NCI-H2196 treated with DMSO at 0.1 percent for 48 hours (cell line): ENCODE results near the gene DNAH17.

Experiments
- DNase-seq: peaks from one replicate; lab custom pipeline; 2025; ENCODE audit not compliant: unreplicated experiment; lab: John Stamatoyannopoulos, UW

DNAH17 gene

DNA sequence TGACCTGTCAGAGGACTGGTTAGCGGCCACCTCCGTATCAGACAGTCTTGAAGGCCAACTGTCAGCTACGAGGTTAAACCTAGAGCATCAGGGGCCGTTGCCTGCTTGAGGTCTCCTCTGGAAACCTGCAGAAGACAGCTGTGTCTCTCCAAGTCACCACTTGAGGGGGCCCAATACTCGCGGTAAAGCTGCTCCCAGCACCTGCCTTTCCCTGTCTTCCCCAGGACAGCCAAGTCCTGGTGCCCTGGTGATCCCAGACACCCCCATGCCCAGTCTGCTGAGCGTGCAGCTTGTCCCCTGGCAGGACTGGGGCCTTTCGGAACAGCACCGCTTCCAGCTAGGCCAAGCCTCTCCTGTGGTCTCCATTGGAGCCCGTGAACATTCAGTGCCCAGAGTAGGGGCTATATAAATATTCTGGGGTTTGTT lies 80.1 kb downstream of the DNAH17 start:
- DNase-seq, result peak; percentile 78

GRCh38 chr17:78496311-78496710 lies 80.9 kb downstream of the DNAH17 start:
- DNase-seq, result no peak

GRCh38 chr17:78495634-78496033 lies 81.6 kb downstream of the DNAH17 start:
- no peak for DNase-seq

- DNase-seq, result no peak
Measured at GRCh38 chr17:78494696-78495330, 82.4 kb downstream of the DNAH17 start.

DNA sequence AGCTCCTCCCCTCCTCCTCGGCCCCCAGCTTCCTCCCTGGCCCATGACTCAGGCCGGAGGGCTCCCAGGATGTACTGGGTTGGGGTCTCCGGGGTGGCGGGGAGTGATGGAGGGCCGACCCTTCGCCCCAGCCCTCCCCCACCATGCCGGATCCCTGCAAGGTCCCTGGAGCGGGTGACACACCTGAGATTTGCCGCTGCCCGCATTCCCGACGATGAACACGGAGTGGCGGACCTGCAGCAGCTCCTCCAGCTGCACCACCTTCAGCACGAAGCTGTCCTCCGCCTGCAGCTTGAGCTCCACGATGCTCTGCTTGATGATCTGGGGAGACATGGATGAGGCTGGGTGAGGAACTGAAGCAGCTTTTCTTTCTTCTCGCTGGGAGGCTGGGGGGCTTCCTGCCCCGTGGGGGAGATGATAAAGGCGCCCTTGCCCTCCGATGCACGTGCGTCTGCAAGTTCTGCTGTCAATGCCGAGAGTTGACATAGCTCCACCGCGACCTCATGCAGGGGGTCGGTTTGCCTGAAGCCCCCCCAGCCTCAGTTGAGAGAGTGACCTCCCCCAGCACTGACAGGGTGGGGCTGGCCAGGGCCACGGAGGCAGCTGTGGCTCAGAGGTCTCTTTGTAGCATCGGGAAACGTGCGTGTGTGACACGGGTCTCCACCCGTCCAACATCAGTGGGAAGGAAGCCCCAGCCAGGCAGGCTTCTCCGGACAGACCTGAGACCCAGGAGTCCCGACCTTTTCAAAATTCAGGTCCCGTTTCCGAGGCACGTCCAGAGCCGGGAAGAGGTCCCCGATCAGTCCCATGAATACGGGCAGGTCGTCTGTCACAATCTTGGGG lies 83.1 kb downstream of the DNAH17 start:
- DNase-seq, result no peak

DNA sequence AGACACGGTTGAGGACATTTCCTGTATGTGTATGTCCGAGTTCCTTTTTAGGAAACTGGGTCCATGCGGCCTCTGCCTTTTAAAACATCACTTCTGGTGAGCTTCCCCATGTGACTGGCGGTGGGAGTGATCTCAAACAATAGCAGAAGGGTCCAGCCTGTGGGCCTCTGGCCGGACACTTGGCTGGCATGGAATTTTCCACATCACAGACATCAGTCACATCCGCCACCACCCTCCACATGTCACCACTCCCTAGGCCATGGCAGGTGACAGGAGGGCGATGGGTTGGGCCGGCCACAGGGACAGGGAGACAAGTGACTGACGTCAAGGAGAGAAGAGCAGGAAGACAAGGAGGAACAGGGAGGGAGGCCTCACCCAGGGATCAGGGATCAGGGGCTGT lies 83.7 kb downstream of the DNAH17 start:
- DNase-seq, result no peak

- DNase-seq, result no peak
Measured at GRCh38 chr17:78492116-78492799, 84.9 kb downstream of the DNAH17 start.

DNA sequence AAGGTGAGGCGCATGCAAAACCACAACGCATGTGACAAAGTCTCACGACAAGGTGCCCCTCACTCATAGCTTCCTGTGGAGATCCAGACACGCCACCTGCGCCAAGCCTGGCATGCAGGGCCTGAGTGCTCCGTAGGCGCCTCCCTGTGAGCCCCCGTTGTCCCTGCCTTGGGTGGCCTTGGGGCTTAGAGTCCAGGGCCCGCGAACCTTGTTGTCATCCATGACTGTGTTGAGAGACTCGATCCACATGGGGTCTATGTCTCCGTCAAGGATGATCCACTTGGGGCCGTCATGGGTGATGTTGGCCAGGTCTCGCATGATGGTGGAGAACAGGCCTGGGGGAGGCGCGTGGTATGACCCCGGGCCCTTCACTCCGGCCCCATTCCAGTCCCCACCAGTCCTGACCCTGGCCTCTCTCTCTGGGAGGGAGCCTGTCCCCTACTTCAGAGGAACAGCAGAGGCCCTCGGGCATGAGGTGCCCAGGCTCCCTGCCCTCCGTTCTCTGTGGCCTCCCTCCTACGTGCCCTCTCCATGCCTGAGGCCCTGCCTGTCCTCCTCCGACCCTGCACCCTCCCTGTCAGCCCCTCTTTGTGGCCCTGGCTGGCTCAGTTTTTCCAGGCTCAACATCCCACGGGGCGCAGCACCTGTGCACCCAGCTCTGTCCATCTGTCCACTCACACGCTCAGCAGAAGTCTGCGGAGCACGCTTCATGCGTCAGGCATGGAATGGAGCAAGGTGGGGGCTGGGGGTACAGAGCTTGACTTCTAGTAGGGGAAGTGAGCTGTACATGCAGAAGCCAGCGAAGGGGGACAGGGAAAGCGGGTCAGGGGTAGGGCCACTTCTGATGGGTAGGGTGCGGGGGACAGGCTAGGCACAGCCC lies 85.7 kb downstream of the DNAH17 start:
- no peak for DNase-seq

- no peak for DNase-seq
Measured at GRCh38 chr17:78490673-78491072, 86.5 kb downstream of the DNAH17 start.

DNA sequence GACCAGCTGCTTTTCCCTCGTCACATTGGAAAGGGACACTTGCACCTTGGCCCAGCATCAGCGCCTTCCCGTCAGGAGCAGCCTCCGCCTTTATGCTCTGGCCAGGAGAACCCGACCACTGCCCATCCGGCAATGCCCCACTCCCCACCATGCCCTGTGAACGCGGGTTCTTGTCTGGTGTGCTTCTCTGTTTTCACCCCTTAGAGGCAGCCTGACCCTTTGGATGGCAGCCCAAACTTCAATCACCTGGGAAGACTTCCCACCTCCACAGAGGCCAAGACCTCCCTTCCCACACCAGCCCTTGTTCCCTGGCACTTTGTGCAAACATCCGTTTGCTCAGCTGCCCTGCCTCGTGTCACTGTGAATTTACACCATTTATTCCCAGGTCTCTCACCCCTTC lies 87.0 kb downstream of the DNAH17 start:
- DNase-seq, result no peak

- no peak for DNase-seq
Measured at GRCh38 chr17:78488867-78489634, 88.1 kb downstream of the DNAH17 start.

DNA sequence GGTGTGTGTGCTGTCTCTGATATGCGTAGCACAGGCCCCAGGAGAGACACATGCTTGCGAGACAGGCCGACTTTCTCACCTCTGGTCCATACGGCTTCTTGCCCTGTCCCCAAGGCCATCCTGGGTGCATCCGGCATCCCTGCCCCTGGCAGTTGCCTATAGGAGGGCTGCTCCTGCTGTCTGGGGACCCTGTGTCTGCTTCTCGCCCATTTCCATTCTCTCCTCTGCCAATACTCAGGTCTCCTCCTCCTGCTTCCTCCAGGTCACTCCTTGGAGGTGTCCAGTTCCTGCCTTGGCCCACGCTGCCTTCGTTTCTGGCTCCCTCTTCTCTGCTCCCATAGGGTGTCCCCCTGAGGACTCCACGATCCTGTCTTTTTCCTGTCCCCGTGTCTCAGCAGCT lies 89.0 kb downstream of the DNAH17 start:
- no peak for DNase-seq

DNA sequence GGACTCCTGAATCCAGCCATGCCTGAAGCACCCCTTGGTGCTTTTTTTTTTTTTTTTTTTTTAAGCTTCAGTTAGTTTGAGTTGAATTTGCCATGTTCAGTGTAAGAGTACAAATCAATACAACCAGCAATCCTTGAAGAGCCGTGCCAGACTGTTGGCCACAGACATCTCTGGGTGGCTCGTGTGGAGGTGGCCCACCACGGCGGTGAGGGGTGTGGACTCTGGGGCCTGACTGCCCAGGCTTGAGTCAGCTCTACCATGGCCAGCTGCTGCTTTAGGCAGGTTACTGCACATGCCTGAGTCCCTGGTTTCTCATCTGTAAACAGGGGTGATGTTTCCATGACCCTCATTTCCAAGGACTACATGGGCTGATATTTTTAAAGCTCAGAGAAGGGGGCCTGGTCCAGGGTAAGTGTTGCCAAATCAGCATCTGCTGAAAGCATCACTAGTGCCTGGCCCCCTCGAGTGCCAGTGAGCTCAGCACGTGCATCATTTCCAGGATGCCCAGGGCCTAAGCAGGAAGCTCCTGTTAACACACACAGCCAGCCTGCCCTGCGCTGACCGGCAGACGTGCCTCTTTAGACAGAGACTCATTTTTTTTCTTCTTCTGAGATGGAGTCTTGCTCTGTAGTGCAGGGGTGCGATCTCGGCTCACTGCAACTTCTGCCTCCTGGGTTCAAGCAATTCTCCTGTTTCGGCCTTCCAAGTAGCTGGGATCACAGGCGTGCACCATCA lies 90.1 kb downstream of the DNAH17 start:
- DNase-seq, result no peak

GRCh38 chr17:78486228-78486802 lies 90.9 kb downstream of the DNAH17 start:
- DNase-seq, result no peak

DNA sequence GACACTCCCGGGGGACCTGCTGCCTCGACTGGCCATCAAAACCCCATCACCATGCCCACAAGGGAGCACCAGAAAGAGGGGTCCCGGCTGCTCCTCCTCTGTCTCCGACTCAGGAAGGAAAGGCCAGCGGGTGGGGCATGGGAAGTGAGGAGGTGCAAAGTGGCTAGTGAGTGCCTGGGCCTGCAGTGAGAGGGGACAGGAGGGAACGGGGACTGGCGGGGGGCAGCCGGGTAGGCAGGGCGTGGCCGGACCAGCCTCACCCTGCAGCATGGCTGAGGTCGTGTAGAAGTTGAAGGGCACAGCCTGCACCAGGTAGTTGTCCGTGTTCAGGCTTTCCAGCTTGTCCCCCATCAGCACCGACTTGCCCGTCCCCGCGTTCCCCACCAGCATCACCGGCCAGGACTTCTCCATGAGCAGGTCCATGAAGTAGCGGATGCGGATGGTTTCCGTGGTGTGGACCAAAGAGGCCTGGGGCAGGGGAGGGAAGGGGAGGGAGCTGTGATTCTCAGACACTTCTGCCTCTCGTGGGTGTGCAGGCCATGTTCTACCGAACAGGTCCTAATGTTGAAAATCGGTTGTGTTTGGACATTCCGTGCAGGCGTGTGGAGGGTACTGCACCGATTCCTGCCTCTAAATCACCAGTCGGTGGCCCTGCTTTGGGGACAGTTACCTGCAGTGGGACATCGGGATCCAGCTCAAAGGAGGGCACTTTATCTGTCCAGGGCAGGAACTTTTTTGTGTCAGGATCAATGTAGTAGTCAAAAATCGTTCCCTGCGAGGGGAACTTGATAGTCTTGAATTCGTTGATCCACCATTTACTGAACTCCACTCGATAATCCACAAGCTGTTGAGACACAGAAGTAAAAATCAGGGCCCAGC lies 91.7 kb downstream of the DNAH17 start:
- DNase-seq, result no peak

DNA sequence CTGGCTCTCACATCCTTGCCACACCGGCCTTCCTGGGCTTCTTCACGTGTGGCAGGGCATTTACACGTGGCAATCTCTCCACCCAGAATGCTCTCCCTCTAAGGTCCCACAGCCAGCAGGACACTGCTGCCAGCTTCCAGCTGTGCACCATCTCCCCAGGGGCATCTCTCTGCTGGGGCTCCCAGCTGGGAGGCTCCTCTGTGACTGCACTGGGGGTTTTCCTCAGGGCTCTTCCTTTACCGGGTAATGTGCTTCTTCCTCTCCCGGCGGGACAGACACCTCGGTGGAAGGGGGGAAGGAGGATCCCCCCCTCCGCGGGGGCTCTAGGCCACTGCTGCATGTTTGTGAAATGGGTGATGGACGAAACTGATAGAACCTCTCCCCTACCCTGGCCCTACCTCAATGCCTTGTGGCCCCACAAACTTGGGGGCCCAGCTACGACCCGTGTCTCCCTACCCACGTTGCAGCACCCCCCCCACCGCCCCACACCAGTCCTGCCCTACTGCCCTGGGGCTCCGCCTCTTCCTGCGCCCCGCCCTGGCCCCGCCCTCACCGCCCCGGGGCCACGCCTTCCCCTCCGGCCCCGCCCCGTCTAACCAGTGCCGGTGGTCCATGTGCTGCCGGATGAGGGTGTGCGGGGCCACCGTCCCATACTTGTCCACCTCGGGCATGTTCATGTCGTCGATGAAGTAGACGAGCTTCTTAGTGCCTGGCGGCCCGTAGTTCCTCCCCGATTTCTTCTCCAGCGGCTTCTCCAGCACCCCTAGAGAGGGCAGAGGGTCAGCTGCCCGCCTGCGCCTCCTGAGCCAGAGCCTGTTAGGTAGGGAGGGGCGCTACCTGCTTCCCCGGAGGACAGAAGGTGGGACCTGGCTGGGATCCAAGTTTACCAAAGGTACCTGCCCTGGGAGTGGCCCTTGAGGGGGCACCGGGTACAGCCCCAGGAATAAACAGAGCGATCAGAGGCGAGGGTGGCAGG lies 92.6 kb downstream of the DNAH17 start:
- no peak for DNase-seq

- DNase-seq, result no peak
Measured at GRCh38 chr17:78479369-78479768, 97.8 kb downstream of the DNAH17 start.
